H1 (cell line): ENCODE data around the gene RRBP1. TPM values are rescaled to one million over a fixed set of nuclear protein-coding genes. Genes with fewer than 3 reads are reported as not detected.

Experiments
- BCL11A ChIP-seq, 2 experiments: IDR thresholded peaks; one replicate each; pipeline ENCODE4 v1.6.1; 2011; ENCODE audit warnings: low read depth in 2 of 2, low read length in 2 of 2, mild to moderate bottlenecking in 2 of 2
- CHD2 ChIP-seq: IDR thresholded peaks from 2 replicates; pipeline ENCODE4 v1.6.1; 2012; ENCODE audit warnings: low read length, improper control_type of control experiment
- E2F6 ChIP-seq: IDR thresholded peaks from 2 replicates; pipeline ENCODE4 v1.6.1; 2012; ENCODE audit warnings: inconsistent platforms
- FOSL1 ChIP-seq: IDR thresholded peaks from 2 replicates; pipeline ENCODE4 v1.6.1; 2011; ENCODE audit warnings: mild to moderate bottlenecking, low read depth, low read length, moderate library complexity; ENCODE audit not compliant: insufficient read depth
- JUND ChIP-seq: IDR thresholded peaks from 2 replicates; pipeline ENCODE4 v1.6.1; 2011; ENCODE audit warnings: mild to moderate bottlenecking, improper control_type of control experiment, low read length
- MAX ChIP-seq: IDR thresholded peaks from 2 replicates; pipeline ENCODE4 v1.6.1; 2012; ENCODE audit warnings: inconsistent platforms
- RNF2 ChIP-seq: fragments of 200-900, 300-1000 bp; sonication (generic); IDR thresholded peaks from 2 replicates; pipeline ENCODE4 v1.7.1; 2016; ENCODE audit warnings: borderline replicate concordance, low read depth, mild to moderate bottlenecking, antibody characterized with exemption, low read length; ENCODE audit not compliant: poor library complexity, severe bottlenecking; ENCODE audit errors: missing control alignments
- SP2 ChIP-seq: IDR thresholded peaks from 2 replicates; pipeline ENCODE4 v1.6.1; 2012; ENCODE audit warnings: mild to moderate bottlenecking, low read length, inconsistent platforms
- SP4 ChIP-seq: IDR thresholded peaks from 2 replicates; pipeline ENCODE4 v1.6.1; 2012; ENCODE audit warnings: low read length, inconsistent platforms
- SUZ12 ChIP-seq: fragments of 200-600 bp; sonication (generic); IDR thresholded peaks from 2 replicates; pipeline ENCODE4 v1.6.1; 2012; ENCODE audit warnings: mild to moderate bottlenecking, inconsistent platforms, low read length, moderate library complexity, mixed read lengths
- TAF7 ChIP-seq: optimal IDR thresholded peaks from 2 replicates; pipeline ENCODE3; 2011; ENCODE audit warnings: low read depth, mild to moderate bottlenecking, inconsistent platforms, low read length, moderate library complexity, borderline replicate concordance
- polyA plus RNA-seq, 7 experiments: library from polyadenylated mRNA; depleted of rRNA in 3 of 7; stranded (reverse) in 5 of 7; unstranded in 2 of 7; fragments of >200 nt in 5 of 7; fragments of 200-250 nt in 2 of 7; gene quantifications; 1 replicate in 5 of 7; 2 replicates in 1 of 7; 4 replicates in 1 of 7; pipeline versions ENCODE4 v1.2.1 to v1.2.3, GENCODE V29; 2011 to 2013; ENCODE audit warnings: missing spikeins in 2 of 7, mixed read lengths in 2 of 7
- total RNA-seq: library from RNA; stranded (reverse); fragmentation: NEBNext Ultra II Directional; extraction: Animal tissue kit (Norgen Biotek cat#: 25700); gene quantifications from 2 replicates; pipeline ENCODE4 v1.2.1, GENCODE V29; 2021

The RRBP1 gene
- total and polyA plus RNA-seq, 2 of the 8 experiments (the other 6 are each of a cell fraction or from before 2014, with no cell fraction given), result 15.9 to 157 TPM

GRCh38 chr20:17651129-17651759 is 30.8 kb downstream of the RRBP1 start (continued):
- TF ChIP-seq RNF2 (no peak), TAF7 (no peak), E2F6 (no peak), CHD2 (no peak), SP2 (no peak), MAX (no peak), FOSL1 (no peak), JUND (no peak), BCL11A (IDR thresholded peaks at IDR 0.05; ENCODE audit: low read depth in 2 of 2, low read length in 2 of 2) (no peak), SP4 (no peak), SUZ12 (no peak)
